ENCODE measurements around the gene HOXB1. TPM values are rescaled to one million over a fixed set of nuclear protein-coding genes. Genes with fewer than 3 reads are reported as not detected.

HOXB1 gene
- total and polyA plus RNA-seq, 2 of the 13 experiments (the other 11 are each of a cell fraction or from before 2014, with no cell fraction given): not detected

GRCh38 chr17:48553826-48554225, 23.0 kb upstream of the HOXB1 start:
- H3K4me2 ChIP-seq (ENCODE audit: low read depth, low read length): no peak overlapping the region

GRCh38 chr17:48553190-48553547, 22.4 kb upstream of the HOXB1 start:
- H3K79me2 ChIP-seq (ENCODE audit: insufficient read depth, low read length): no peaks in the 10 kb centered on the region
- H3K9ac ChIP-seq (ENCODE audit: insufficient read depth, low read depth, low read length): no peak overlapping the region
- TF ChIP-seq NR0B2 (CRISPR knock-in tag; IDR thresholded peaks at IDR 0.05) (no peak), KIAA2018 (CRISPR knock-in tag; IDR thresholded peaks at IDR 0.05; ENCODE audit: borderline replicate concordance) (no peak), DNMT1 (CRISPR knock-in tag; IDR thresholded peaks at IDR 0.05) (no peak), GZF1 (CRISPR knock-in tag; IDR thresholded peaks at IDR 0.05) (no peak), NCOA2 (CRISPR knock-in tag; IDR thresholded peaks at IDR 0.05) (no peak), YEATS4 (CRISPR knock-in tag; IDR thresholded peaks at IDR 0.05; ENCODE audit: borderline replicate concordance) (no peak), ZNF850 (CRISPR knock-in tag; conservative IDR thresholded peaks at IDR 0.05) (no peak), MTF2 (CRISPR knock-in tag; IDR thresholded peaks at IDR 0.05; ENCODE audit: borderline replicate concordance) (no peak), RBM39 (IDR thresholded peaks at IDR 0.05; ENCODE audit: low read depth, low read length, poor library complexity, severe bottlenecking) (no peak), ZNF331 (CRISPR knock-in tag; IDR thresholded peaks at IDR 0.05) (no peak), TBP (CRISPR knock-in tag; IDR thresholded peaks at IDR 0.05) (no peak)

More at GRCh38 chr17:48553826-48554225, 23.0 kb upstream of the HOXB1 start:
- no peak for TF ChIP-seq GATA4 (IDR thresholded peaks at IDR 0.05; ENCODE audit: borderline replicate concordance, low read depth)
- 0% methylated on average over 1 of the region's 1 CpG for WGBS (ENCODE audit: low lambda C conversion rate)
- in situ Hi-C loops (cut with HindIII; ENCODE audit: extremely low pct_ligation_motif_present, low pct_unique_long_range_greater_than_20kb) (no loop called here), intact Hi-C loops (cut with micrococcal nuclease; ENCODE audit: unreplicated experiment) (no loop called here)
- Histone ChIP-seq H3K9me3 (ENCODE audit: low read length) (no peaks in the 10 kb centered on the region), H3K36me3 (replicated peaks in 1 of 2; ENCODE audit: control insufficient read depth in 1 of 2, insufficient read depth in 2 of 2, low read length in 2 of 2) (no peaks in the 10 kb centered on the region), H2AFZ (ENCODE audit: low read length) (no peak overlapping the region), H3K9ac (ENCODE audit: insufficient read depth, low read depth, low read length) (no peak overlapping the region), H4K20me1 (ENCODE audit: insufficient read depth, low read length) (no peaks in the 10 kb centered on the region; the same call in 1 of the 2 replicates), H3K4me1 (ENCODE audit: insufficient read depth, low read length) (no peaks in the 10 kb centered on the region), H3K4me3 (replicated peaks in 1 of 3; ENCODE audit: insufficient read depth in 1 of 3, low read depth in 2 of 3, low read length in 3 of 3) (no peak overlapping the region), H3K27ac (ENCODE audit: extremely low read length, insufficient read depth, low read length) (no peak overlapping the region), H3K27me3 (ENCODE audit: control insufficient read depth in 1 of 2, insufficient read depth in 2 of 2, low read length in 2 of 2) (peaks cover 28 to 92% of the 10 kb centered on the region in 2 experiments), H3K79me2 (ENCODE audit: insufficient read depth, low read length) (no peaks in the 10 kb centered on the region)
- DNase-seq (ENCODE audit: low spot score): no peak
- ChIA-PET CTCF (ENCODE audit: low intra/inter-chr PET ratio, low total read pairs) (no interaction called here), POLR2A (no interaction called here)
- no peak for ATAC-seq
- FAIRE-seq: no peak
- no TSS peak for BruUV-seq (replicated peaks)

More at GRCh38 chr17:48553190-48553547, 22.4 kb upstream of the HOXB1 start:
- no peaks in the 10 kb centered on the region for H3K9me3 ChIP-seq (ENCODE audit: low read length)
- ChIA-PET POLR2A (no interaction called here), CTCF (ENCODE audit: low intra/inter-chr PET ratio, low total read pairs) (no interaction called here)
- no peak overlapping the region for H3K4me2 ChIP-seq (ENCODE audit: low read depth, low read length)
- no peak for DNase-seq (ENCODE audit: low spot score)
- no peak overlapping the region for H3K4me3 ChIP-seq (replicated peaks in 1 of 3; ENCODE audit: insufficient read depth in 1 of 3, low read depth in 2 of 3, low read length in 3 of 3)
- FAIRE-seq: no peak
- no TSS peak for BruUV-seq (replicated peaks)
- peaks cover 24 to 92% of the 10 kb centered on the region in 2 experiments for H3K27me3 ChIP-seq (ENCODE audit: control insufficient read depth in 1 of 2, insufficient read depth in 2 of 2, low read length in 2 of 2)
- no peaks in the 10 kb centered on the region for H3K36me3 ChIP-seq (replicated peaks in 1 of 2; ENCODE audit: control insufficient read depth in 1 of 2, insufficient read depth in 2 of 2, low read length in 2 of 2)
- H2AFZ ChIP-seq (ENCODE audit: low read length): no peak overlapping the region
- in situ Hi-C loops (cut with HindIII; ENCODE audit: extremely low pct_ligation_motif_present, low pct_unique_long_range_greater_than_20kb): no loop called here
- no peak for ATAC-seq
- H3K27ac ChIP-seq (ENCODE audit: extremely low read length, insufficient read depth, low read length): no peak overlapping the region
- H4K20me1 ChIP-seq (ENCODE audit: insufficient read depth, low read length): no peaks in the 10 kb centered on the region; the same call in 1 of the 2 replicates
- no peaks in the 10 kb centered on the region for H3K4me1 ChIP-seq (ENCODE audit: insufficient read depth, low read length)
- intact Hi-C loops (cut with micrococcal nuclease; ENCODE audit: unreplicated experiment): no loop called here
- WGBS (ENCODE audit: low lambda C conversion rate): under 1% methylated on average over 5 of the region's 5 CpGs
